Measurements from ENCODE around the gene DRAM1.
"Not testable (repeated sequence)": the region's sequence is repeated elsewhere in the genome, so short reads cannot be mapped to it uniquely, and the experiment has no call there.

GRCh38 chr12:101861688-101862087 is 15.7 kb upstream of the DRAM1 start:
- TF ChIP-seq CTCF, POLR2A (IDR thresholded peaks at IDR 0.05): not testable (repeated sequence)
